Fibroblast of lung (primary cell): ENCODE results near the gene TNFAIP8L1. TPM values are rescaled to one million over a fixed set of nuclear protein-coding genes. Genes with fewer than 3 reads are reported as not detected.

Experiments
- DNase-seq, 2 donors: peaks; one replicate each; pipeline versions ENCODE4 v3.0.0 to v3.0.0-alpha.2; 2010; ENCODE audit warnings: low read depth in 2 of 2
- H2AFZ ChIP-seq: 2 replicates; pipeline ENCODE4 v1.5.1; 2012; ENCODE audit warnings: low read length, control low read depth, inconsistent platforms
- H3K27ac ChIP-seq: 2 replicates; pipeline ENCODE4 v1.5.1; 2011; ENCODE audit warnings: low read length, control low read depth; ENCODE audit not compliant: insufficient read depth
- H3K27me3 ChIP-seq: 2 replicates; pipeline ENCODE4 v1.5.1; 2011; ENCODE audit warnings: mild to moderate bottlenecking, low read length; ENCODE audit not compliant: control insufficient read depth, insufficient read depth
- H3K36me3 ChIP-seq: 2 replicates; pipeline ENCODE4 v1.5.1; 2011; ENCODE audit warnings: low read length; ENCODE audit not compliant: control insufficient read depth, insufficient read depth
- H3K4me1 ChIP-seq: 2 replicates; pipeline ENCODE4 v1.5.1; 2011; ENCODE audit warnings: low read length; ENCODE audit not compliant: control insufficient read depth, insufficient read depth; ENCODE audit errors: extremely low read depth
- H3K4me2 ChIP-seq: 2 replicates; pipeline ENCODE4 v1.5.1; 2011; ENCODE audit warnings: low read length, control low read depth; ENCODE audit not compliant: insufficient read depth; ENCODE audit errors: extremely low read depth
- H3K4me3 ChIP-seq, 4 experiments: fragments of 200-600 bp in 1 of 4; sonication (generic) in 1 of 4; replicated peaks in 1 of 4; 2 replicates each; pipeline ENCODE4 v1.5.1; 2011 to 2016; ENCODE audit warnings: low read length in 4 of 4, low read depth in 3 of 4, mild to moderate bottlenecking in 3 of 4, control low read depth in 2 of 4, inconsistent platforms in 1 of 4, mixed read lengths in 1 of 4; ENCODE audit not compliant: insufficient read depth in 1 of 4; ENCODE audit errors: control extremely low read depth in 1 of 4
- H3K79me2 ChIP-seq: 2 replicates; pipeline ENCODE4 v1.5.1; 2012; ENCODE audit warnings: mild to moderate bottlenecking, low read length, inconsistent platforms; ENCODE audit not compliant: control insufficient read depth, insufficient read depth
- H3K9ac ChIP-seq: 2 replicates; pipeline ENCODE4 v1.5.1; 2011; ENCODE audit warnings: mild to moderate bottlenecking, low read length, control low read depth; ENCODE audit not compliant: insufficient read depth
- H3K9me3 ChIP-seq: 2 replicates; pipeline ENCODE4 v1.5.1; 2012; ENCODE audit warnings: low read depth, low read length; ENCODE audit not compliant: control insufficient read depth, insufficient read depth
- H4K20me1 ChIP-seq: 2 replicates; pipeline ENCODE4 v1.5.1; 2011; ENCODE audit warnings: low read length; ENCODE audit not compliant: control insufficient read depth, insufficient read depth; ENCODE audit errors: extremely low read depth
- EZH2 ChIP-seq: IDR thresholded peaks from 2 replicates; pipeline ENCODE4 v1.5.1; 2012; ENCODE audit warnings: low read length, control low read depth, mild to moderate bottlenecking; ENCODE audit errors: missing control alignments
- polyA plus RNA-seq, 2 donors: library from polyadenylated mRNA; depleted of rRNA in 1 of 2; stranded (reverse) in 1 of 2; unstranded in 1 of 2; fragments of >200 nt; gene quantifications; 2 replicates each; pipeline ENCODE4 v1.2.1, GENCODE V29; 2011 to 2012; ENCODE audit warnings: missing spikeins in 1 of 2
- total RNA-seq: library from RNA; depleted of rRNA; stranded (reverse); fragments of >200 nt; gene quantifications from 2 replicates; pipeline ENCODE4 v1.2.1, GENCODE V29; 2014
- TF ChIP-seq, protein P1 (sequence below), 2 donors: IDR thresholded peaks in 1 of 2; conservative IDR thresholded peaks in 1 of 2; 1 replicate in 1 of 2; 2 replicates in 1 of 2; pipeline ENCODE4 v1.5.1; 2011 to 2012; ENCODE audit warnings: low read length in 2 of 2, control low read depth in 1 of 2, inconsistent platforms in 1 of 2, low read depth in 1 of 2, mild to moderate bottlenecking in 1 of 2

The TNFAIP8L1 gene
- total and polyA plus RNA-seq, 2 donors (not counting 1 experiment from before 2014, with no cell fraction given): 2.3 to 4.0 TPM

DNA sequence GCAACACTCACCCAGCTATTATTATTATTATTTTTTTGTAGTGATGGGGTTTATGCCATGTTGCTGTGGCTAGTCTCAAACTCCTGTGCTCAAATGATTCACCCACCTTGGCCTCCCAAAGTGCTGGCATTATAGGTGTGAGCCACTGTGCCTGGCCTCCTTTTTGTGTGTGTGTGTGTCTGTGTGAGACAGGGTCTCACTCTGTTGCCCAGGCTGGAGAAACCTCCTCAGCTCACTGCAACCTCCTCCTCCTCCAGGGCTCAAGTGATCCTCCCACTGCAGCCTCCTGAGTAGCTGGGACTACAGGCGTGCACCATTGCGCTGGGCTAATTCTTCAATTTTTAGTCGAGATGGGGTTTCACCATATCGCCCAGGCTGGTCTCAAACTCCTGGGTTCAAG, 34.4 kb downstream of the TNFAIP8L1 start:
- no peak overlapping the region for H2AFZ ChIP-seq
- no peak for TF ChIP-seq EZH2
- TF ChIP-seq, protein P1, sequence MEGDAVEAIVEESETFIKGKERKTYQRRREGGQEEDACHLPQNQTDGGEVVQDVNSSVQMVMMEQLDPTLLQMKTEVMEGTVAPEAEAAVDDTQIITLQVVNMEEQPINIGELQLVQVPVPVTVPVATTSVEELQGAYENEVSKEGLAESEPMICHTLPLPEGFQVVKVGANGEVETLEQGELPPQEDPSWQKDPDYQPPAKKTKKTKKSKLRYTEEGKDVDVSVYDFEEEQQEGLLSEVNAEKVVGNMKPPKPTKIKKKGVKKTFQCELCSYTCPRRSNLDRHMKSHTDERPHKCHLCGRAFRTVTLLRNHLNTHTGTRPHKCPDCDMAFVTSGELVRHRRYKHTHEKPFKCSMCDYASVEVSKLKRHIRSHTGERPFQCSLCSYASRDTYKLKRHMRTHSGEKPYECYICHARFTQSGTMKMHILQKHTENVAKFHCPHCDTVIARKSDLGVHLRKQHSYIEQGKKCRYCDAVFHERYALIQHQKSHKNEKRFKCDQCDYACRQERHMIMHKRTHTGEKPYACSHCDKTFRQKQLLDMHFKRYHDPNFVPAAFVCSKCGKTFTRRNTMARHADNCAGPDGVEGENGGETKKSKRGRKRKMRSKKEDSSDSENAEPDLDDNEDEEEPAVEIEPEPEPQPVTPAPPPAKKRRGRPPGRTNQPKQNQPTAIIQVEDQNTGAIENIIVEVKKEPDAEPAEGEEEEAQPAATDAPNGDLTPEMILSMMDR (conservative IDR thresholded peaks at IDR 0.05 in 1 of 2, IDR thresholded peaks at IDR 0.05 in 1 of 2; ENCODE audit: low read depth in 1 of 2, low read length in 2 of 2): no peak
- peaks cover 10% of the 10 kb centered on the region for H3K36me3 ChIP-seq
- no peaks in the 10 kb centered on the region for H3K9me3 ChIP-seq
- H3K4me2 ChIP-seq: no peak overlapping the region
- DNase-seq: no peak
- H3K4me1 ChIP-seq: peaks cover 4% of the 10 kb centered on the region
- peaks cover 11% of the 10 kb centered on the region for H3K79me2 ChIP-seq
- no peaks in the 10 kb centered on the region for H4K20me1 ChIP-seq
- H3K9ac ChIP-seq: no peak overlapping the region
- no peaks in the 10 kb centered on the region for H3K27me3 ChIP-seq
- H3K4me3 ChIP-seq: no peak overlapping the region
- no peak overlapping the region for H3K27ac ChIP-seq

DNA sequence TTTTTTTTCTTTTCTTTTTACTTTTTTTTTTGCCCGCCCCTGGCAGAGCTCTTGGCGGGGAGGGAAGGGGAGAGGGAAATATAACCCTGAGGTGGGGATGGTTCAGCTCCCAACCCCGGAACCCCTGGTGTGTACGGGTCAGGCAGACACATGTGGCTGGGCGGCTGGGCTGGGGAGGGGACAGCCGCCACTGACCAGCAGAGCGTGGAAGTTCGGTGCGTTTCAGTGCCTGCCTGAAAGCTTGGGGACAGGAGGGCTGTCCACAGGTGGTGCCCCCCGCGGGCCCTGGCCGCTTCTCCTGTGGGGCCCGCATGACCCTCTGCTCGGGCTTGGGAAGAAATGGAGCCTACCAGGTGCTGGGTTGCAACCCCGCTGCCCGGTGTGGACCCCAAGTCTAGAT, 36.0 kb downstream of the TNFAIP8L1 start:
- Histone ChIP-seq H3K27me3 (no peaks in the 10 kb centered on the region), H2AFZ (no peak overlapping the region), H3K27ac (no peak overlapping the region), H3K9ac (no peak overlapping the region), H3K4me1 (peaks cover 2% of the 10 kb centered on the region), H3K79me2 (no peaks in the 10 kb centered on the region), H3K9me3 (no peaks in the 10 kb centered on the region), H4K20me1 (no peaks in the 10 kb centered on the region), H3K36me3 (peaks cover 11% of the 10 kb centered on the region), H3K4me3 (no peak overlapping the region), H3K4me2 (no peak overlapping the region)
- TF ChIP-seq, protein P1 (conservative IDR thresholded peaks at IDR 0.05 in 1 of 2, IDR thresholded peaks at IDR 0.05 in 1 of 2; ENCODE audit: low read depth in 1 of 2, low read length in 2 of 2): no peak
- no peak for TF ChIP-seq EZH2
- DNase-seq: no peak

DNA sequence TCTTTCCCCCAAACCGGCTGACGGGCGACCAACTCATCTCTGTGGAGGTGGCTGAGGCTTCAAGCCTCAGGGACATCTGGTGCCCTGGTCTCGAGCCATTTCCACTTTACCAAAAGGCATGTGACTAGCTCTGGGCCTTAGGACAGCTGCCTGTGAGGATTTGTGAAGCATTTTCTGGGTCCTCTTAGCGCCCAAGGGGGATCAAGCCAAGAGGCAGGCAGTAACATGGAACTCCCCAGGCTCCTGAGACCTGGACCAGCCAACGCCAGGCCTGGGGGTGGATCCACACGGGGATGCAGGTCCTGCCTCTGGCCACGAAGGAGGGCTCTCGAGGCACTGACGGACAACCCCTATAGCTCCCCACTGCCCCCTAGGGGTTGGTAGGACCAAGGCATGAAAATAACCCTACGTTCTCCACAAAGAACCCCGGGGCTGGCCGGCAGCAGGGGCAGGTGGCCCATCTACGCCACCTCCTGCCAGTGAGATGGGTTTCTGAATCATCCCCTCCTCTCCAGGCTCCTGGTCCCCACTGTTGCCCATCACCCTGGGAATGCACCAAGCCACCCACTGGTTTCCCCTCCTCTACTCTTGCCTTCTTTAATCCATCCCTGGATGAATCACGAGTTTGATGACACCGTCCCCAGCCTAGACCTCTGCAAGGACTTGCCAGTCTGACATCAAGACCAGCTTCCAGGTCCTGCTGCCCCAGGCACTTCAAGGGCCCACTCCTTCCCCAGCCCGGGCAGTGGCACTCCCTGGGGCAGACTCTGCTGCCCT, 37.8 kb downstream of the TNFAIP8L1 start:
- peak; percentile 32 to 37 for DNase-seq
- Histone ChIP-seq H3K27ac (no peak overlapping the region), H3K4me2 (no peak overlapping the region), H3K27me3 (no peaks in the 10 kb centered on the region), H4K20me1 (no peaks in the 10 kb centered on the region), H3K36me3 (peaks cover 11% of the 10 kb centered on the region), H3K4me1 (no peaks in the 10 kb centered on the region), H2AFZ (no peak overlapping the region), H3K4me3 (no peak overlapping the region), H3K9me3 (no peaks in the 10 kb centered on the region), H3K79me2 (no peaks in the 10 kb centered on the region), H3K9ac (no peak overlapping the region)
- TF ChIP-seq, protein P1 (conservative IDR thresholded peaks at IDR 0.05 in 1 of 2, IDR thresholded peaks at IDR 0.05 in 1 of 2; ENCODE audit: low read depth in 1 of 2, low read length in 2 of 2): peak; percentile 46 to 53
- no peak for TF ChIP-seq EZH2
